Neural cell (in vitro differentiated cells): ENCODE results near the gene SRCIN1.

Source experiments
- CTCF ChIP-seq: fragments of 450-650 bp; IDR thresholded peaks from 2 replicates; pipeline ENCODE4 v1.5.1; 2014; ENCODE audit warnings: antibody characterized with exemption, mild to moderate bottlenecking, moderate library complexity; ENCODE audit not compliant: poor library complexity, severe bottlenecking
- SMC3 ChIP-seq: fragments of 450-650 bp; conservative IDR thresholded peaks from 2 replicates; pipeline ENCODE4 v1.6.1; 2014; ENCODE audit warnings: antibody characterized with exemption, mild to moderate bottlenecking, moderate library complexity; ENCODE audit not compliant: poor library complexity

- no peak for TF ChIP-seq CTCF
- no peak for TF ChIP-seq SMC3
These were observed 51.1 kb downstream of the SRCIN1 start for GRCh38 chr17:38554430-38555350.
